Measurements from ENCODE around the gene EIF4A3.
"Not testable (repeated sequence)": the region's sequence is repeated elsewhere in the genome, so short reads cannot be mapped to it uniquely, and the experiment has no call there.

The EIF4A3 gene

DNA sequence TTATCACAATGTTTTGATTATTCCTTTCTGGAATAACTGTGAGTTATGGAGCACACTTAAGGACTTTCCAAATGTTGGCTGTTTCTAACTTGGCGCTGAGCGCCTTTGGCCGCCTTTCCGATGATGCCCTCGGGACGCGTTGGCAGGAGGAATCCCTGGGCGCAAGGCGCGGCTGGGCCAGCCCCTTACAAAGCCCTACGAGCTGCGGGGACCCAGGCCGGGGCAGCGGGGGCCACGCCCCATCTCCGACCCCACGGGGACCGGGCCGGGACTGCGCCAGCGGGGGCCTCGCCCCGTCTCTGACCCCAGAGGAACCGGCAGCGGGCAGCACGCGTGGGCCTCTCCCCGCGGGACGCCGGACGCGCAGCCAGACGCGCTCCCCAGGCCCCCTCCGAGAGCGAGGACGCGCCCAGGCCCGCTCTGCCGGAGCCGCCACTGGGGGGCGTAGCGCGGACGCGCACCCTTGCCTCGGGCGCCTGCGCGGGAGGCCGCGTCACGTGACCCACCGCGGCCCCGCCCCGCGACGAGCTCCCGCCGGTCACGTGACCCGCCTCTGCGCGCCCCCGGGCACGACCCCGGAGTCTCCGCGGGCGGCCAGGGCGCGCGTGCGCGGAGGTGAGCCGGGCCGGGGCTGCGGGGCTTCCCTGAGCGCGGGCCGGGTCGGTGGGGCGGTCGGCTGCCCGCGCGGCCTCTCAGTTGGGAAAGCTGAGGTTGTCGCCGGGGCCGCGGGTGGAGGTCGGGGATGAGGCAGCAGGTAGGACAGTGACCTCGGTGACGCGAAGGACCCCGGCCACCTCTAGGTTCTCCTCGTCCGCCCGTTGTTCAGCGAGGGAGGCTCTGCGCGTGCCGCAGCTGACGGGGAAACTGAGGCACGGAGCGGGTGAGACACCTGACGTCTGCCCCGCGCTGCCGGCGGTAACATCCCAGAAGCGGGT lies 45.6 kb downstream of the EIF4A3 start, which contains the start of gene GAA:
TSS of gene GAA (plus strand) at position 571 of the 935 bp plus-strand sequence. CDS start 3,006 bp downstream, outside the sequence.
- DNase-seq (ENCODE audit: low spot score), result peak; percentile 83

DNA sequence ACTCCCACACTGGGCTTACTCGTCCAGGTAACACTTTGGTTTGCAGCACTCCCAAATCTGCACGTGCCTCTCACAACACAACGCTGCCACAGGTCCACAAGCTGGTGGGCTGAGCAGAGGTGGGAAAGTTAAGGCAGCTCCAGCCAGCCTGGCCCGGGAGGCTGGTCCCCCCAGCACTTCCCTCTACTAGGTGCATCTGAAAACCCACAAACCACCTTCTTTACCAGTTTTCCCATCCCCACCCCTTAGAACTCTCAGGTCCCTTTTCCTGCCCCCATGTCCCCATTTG lies 46.9 kb downstream of the EIF4A3 start:
- DNase-seq (ENCODE audit: low spot score), result no peak

DNA sequence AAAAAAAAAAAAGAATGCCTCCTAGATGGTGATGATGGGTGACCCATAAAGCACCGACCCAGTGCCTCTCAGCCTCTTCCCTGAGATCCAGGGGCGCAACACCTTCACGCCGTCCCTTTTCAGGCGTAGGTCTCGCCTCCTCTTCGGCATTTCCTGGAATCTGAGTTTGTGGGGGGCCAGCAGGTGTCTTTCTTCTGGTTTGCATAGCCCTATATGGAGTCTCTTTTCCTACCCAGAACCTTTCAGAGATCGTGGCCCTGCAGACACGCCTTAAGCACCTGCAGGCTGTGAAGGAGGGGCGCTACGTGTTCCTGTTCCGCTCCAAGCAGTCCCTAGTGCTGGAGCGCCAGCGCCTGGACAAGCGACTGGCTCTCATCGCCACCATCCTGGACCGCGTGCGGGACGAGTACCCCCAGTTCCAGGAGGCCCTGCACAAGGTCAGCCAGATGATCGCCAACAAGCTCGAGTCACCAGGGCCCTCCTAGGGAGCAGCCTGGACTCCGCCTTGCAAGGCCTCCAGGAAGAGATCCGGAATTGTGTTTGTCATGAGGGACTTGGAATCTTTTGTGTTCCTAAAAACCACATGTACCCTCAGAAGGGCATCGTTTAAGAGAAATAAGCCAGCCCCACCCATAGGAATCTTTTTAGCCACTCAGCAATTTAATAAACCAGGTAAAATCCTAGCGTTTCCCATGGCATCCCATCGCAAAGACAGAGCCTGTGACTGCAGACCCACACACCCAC lies 47.5 kb downstream of the EIF4A3 start:
- DNase-seq (ENCODE audit: low spot score), result no peak

DNA sequence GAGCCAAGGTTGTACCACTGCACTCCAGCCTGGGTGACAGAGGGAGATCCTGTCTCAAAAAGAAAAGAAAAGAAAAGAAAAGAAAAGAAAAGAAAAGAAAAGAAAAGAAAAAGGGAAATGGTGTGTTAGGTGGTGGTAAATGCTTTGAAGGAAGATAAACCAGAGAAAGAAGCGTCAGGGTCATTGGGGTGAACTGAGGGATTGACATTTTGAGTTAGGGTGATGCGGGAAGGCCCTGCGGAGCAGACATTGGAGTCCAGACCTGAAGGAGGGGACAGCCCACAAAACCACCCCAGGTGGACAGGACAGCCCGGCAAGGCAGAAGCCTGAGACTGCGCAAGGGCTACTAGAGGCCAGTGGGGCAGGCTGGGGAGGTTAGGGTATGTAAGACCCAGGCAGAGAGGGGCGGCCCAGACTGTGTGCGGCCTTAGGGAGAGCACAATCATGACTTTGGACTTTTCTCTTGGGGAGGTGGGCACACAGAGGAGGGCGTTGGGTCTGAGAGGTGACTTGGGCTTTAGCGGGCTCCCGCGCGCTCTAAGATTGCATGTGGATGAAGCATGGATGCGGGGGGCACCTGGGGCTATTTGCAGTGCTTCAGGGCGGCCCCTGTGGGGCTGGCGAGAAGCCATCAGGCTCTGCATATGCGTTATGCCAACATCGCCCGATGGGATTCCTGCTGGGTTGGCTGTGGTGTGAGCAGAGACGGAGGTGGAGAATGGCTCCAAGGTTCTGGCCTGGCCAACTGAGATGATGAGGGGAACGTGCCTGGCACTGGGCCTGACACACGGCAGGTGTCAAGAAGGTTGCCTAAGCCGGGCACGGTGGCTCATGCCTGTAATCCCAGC lies 48.9 kb downstream of the EIF4A3 start:
- DNase-seq (ENCODE audit: low spot score), result no peak

DNA sequence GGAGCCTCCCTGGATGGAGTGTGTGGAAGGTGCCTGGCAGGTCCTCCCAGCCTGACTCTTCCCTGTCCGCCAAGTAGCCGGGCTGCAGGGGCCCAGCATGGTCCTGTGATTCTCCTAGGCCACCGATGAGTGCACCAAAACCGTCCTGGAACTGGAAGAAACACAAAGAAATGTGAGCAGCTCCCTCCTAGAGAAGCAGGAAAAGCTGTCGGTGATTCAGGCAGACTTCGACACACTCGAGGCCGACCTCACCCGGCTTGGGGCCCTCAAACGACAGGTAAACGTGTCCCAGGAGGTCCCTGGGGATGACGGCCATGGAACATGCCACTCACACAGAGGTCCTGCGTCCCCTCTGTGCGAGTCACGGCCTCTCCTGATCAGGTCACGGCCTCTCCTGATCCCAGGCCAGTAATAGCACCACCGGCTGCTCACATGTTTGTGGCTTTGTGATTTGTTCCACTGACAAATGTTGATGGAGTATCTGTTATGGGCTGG lies 49.8 kb downstream of the EIF4A3 start:
- no peak for DNase-seq (ENCODE audit: low spot score)

DNA sequence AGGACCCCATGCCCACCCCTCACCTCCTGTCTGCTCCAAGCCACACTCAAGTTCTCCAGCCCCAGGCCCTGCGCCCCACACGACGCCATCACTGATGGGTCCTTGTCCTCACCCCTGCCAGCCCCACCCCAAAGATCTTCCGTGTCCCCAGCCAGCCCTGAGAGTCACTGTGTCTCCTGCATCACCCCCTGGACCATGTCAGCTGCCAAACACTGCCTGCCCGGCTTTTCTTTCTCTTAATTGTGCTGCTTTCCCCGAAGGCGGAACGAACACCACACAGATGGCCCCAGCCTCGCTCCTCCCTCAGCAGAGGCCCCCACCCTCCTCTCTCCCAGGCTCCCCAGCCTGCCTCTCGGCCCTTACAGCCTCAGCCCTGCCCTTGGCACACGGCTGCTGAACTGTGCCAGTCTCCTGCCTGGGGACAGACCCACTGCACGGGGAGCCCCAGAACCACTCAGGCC lies 50.3 kb downstream of the EIF4A3 start:
- peak; percentile 70 for DNase-seq (ENCODE audit: low spot score)

DNA sequence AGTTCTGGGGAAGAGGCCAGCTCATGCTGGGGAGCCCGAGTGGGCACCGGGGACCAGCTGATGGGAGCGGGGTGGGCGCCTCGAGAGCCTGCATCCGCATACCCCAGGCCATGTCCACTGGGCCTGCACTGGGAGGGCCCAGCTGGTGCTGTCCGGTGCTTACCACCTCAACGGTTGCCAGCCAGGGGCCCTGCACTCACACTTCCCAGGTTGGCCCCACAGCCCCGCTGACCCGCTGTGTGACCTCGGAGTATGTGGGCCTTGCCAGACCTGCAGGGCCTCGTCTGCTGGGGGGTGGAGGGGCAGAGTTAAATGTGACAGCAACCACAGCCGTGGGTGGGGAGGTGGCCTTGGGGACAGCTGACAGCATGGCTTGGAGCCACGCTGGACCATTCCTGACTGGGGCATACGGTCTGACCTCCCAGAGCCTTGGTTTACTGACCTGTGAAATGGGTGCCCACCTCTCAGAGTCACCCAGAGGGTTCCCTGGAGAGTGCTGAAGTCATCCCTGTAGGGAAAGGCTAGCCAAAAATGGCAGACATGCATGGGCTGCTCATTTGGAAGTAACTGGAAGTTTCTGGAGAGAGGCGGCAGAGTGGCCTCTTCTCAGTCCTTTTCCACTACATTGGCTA lies 51.0 kb downstream of the EIF4A3 start:
- DNase-seq (ENCODE audit: low spot score), result no peak

DNA sequence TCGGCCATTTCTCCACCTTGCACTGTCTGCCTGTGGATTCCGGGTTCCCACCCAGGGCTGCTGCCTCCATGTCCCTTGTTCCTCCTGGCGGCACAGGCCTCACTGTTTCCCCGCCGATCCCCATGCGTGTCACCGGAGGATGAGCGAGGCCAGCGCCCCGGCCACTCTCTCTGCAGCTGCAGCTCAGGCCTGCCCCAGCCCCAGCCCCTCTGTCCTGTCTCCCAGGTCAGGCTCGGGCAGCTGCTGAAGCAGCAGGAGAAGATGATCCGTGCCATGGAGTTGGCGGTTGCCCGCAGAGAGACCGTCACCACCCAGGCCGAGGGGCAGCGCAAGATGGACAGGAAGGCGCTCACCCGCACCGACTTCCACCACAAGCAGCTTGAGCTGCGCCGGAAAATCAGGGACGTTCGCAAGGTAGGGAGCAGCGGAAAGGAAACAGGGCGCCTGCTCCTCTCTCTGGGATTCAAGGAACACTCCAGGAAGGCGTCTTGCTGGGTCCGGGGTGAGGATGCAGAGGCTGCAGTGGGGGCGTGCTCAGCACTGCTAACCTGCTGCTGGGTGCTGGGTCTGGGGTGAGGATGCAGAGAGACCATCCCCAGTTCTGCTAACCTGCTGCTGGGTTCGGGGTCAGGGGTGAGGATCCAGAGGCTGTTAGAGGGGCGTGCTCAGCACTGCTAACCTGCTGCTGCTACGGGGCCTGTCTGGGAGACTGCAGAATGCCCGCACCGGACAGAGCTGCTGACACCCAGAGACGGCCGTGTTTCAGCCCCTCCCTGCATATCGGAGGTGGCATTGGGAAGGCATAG lies 51.7 kb downstream of the EIF4A3 start:
- peak; percentile 59 for DNase-seq (ENCODE audit: low spot score)

DNA sequence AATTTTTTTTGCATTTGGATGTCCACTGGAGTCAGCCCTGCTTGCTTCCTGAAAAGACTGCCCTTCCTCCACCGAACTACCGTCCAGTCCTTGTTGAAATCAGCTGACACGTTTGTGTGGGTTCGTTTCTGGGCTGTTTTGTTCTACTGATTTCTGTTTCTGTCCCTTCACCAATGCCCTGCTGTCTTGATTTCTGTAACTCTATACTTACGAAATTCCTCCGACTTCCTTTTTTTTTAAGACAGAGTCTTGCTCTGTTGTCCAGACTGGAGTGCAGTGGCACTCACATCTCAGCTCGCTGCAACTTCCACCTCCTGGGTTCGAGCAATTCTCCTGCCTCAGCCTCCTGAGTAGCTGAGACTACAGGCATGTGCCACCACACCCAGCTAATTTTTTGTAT lies 54.0 kb downstream of the EIF4A3 start:
- DNase-seq (ENCODE audit: low spot score), result no peak

DNA sequence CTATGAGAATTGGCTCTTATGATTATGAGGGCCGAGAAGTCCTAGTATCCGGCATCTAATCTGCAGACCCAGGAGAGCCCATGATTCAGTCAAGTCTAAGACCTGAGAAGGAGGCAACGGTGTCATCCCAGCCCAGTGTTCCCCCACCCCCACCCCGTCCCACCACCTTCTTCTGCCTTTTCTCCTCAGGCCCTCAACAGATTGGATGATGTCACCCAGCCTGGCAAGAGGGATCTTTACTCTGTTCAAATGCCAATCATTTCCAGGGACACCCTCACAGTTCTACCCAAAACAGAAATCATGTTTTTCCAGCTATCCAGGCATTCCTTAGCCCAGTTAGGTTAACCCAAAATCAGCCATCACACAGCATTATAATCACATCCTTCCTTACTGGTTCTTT lies 55.6 kb downstream of the EIF4A3 start:
- no peak for DNase-seq (ENCODE audit: low spot score)

DNA sequence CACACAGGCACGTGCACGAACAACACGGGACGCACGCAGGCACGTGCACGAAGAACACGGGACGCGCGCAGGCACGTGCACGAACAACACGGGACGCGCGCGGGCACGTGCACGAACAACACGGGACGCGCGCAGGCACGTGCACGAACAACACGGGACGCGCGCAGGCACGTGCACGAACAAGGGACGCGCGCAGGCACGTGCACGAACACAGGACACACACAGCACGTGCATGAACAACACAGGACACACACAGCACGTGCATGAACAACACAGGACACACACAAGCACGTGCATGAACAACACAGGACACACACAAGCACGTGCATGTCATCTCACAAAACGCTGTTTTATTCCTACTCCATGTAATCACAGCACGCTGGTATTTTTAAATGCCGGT lies 56.8 kb downstream of the EIF4A3 start:
- not testable (repeated sequence) for DNase-seq (ENCODE audit: low spot score)

DNA sequence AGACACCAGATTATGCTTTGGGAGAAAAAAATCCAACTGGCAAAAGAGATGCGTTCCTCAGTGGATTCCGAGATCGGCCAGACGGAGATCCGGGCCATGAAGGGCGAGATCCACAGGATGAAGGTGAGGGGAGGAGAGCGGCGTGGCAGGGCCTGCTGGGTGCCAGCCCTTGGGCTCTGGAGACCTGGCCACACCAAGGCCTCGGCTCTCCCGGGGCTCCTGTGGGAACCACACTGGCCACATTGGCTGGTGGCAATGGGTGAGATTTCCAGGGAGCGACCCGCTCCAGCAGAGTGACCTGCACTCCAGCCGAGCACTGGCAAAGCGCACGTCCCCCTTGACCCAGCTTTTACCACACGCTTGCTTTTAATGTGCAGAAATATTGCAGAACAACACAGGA lies 57.2 kb downstream of the EIF4A3 start:
- DNase-seq (ENCODE audit: low spot score), result no peak

DNA sequence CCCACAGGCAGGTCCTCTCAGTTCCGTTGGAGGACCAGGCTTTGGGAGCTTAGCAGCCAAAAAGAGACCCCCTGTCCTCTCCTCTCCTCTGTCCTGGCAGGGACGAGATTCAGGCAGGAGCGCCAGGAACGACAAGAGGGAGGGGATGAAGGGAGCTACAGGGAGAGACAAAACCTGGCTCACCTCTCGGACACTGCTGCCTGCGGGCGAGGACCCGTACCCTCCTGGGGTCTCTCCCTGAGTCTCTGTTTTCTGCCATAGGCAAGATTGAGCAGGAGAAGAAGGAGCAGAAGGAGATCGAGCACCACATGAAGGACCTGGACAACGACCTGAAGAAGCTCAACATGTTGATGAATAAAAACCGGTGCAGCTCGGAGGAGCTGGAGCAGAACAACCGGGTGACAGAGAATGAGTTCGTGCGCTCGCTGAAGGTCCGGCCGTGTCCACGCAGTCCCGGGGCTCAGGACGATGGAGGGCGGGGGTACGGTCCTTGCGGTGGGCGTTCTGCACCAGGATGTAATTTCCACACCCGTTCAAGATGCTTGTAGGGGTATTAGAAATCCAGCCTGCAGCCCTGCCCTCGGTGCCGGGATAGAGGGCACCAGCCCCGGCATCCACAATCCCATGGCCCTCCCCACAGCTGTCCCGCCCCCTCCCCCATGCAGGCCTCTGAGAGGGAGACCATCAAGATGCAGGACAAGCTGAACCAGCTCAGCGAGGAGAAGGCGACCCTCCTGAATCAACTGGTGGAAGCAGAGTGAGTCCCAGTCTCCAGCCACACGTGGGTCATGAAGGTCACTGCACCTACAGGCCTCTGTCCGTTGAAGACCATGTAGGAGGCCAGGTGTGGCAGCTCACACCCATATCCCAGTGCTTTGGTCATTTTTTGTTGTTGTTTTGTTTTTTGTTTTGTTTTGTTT lies 59.3 kb downstream of the EIF4A3 start:
- no peak for DNase-seq (ENCODE audit: low spot score)

DNA sequence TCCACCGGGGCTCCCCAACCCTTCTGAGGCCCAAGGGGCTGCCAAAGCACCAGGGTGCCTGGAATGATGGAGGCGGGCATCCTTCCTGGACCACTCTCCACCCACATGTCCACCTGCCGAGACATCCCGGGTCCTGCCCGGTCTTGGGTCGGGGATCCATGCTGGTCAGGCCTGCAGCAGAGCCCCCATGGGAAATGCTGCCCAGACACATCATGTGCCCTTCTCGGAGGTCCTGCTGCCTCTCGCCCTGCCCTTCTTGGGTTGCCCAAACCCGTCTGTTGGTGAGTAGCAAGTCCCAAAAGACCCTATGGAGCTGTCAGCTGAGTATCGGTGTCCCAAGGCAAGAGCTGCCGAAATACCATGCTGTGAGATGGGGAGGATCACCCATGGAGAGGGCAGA lies 60.3 kb downstream of the EIF4A3 start:
- no peak for DNase-seq (ENCODE audit: low spot score)

DNA sequence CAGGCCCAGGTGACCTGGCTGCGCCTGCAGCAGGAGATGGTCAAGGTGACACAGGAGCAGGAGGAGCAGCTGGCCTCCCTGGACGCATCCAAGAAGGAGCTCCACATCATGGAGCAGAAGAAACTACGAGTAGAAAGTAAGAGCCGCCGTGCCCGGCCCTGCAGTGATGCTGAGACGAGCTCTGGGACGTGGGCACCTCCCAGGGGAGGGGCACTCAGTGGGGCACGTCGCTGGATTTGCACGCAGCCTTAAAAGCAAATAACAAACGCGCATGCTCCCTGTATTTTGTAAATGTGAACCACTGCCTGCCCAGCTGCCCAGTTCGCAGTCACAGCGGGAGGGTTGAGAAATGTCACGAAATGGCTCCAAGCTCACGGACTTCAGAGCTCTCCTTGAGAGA lies 60.8 kb downstream of the EIF4A3 start:
- no peak for DNase-seq (ENCODE audit: low spot score)

DNA sequence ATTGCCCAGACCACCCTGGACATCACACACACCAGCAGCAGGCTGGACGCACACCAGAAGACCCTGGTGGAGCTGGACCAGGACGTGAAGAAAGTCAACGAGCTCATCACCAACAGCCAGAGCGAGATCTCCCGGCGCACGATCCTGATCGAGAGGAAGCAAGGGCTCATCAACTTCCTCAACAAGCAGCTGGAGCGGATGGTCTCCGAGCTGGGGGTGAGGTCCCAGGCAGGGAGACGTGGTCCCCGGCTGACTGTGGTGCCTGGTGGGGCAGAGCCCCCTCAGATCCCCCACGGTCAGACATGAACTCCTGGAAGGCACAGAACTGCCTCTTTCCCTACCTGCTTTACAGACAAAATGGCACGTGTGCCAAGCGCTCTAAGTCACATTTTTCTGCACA lies 62.2 kb downstream of the EIF4A3 start:
- no peak for DNase-seq (ENCODE audit: low spot score)
